NCI-H2227 (cell line): ENCODE measurements around the gene GLRX3.

Experiments used
- DNase-seq: peaks from one replicate; lab custom pipeline; 2025; ENCODE audit not compliant: unreplicated experiment; lab: John Stamatoyannopoulos, UW

The GLRX3 gene

GRCh38 chr10:130137659-130138478 is 1.7 kb downstream of the GLRX3 start:
- DNase-seq = no peak

DNA sequence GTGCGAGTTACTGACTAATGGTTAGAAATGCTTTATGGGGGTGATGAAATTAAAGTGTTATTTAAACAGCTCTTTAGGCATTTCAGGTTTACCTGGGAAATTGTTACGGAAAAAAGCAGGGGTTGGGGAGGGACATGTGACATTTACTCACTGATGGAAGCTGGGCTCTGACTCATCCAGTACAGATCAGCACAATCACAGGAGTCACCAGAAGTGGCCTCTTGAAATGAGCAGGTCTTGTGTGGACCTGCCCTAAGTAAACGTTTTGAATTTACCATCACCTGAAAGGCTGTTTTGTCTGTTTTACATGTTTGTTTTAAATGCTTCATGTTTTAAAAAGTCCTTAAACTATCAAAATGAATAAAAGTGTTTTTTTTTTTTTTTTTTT is 2.3 kb downstream of the GLRX3 start:
- no peak for DNase-seq

DNA sequence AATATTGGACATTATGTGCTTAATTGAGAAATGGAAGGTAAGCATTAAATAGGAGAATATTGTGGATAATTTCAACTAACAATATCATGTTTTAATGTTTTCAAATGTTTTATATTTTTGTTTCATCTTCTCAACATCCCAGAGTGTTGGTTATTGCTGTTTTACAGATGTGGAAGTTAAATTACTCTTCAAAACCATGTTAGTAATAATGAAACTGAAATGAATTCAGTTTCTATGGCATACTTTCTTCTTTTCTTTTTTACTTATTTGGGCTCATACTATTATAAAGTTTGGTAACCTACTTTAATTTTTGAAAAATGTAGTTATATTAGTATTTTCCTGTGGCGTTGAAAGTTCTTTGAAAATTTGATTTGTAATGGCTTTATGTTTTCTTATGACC is 4.2 kb downstream of the GLRX3 start:
- no peak for DNase-seq

- DNase-seq = no peak
These were observed 4.8 kb downstream of the GLRX3 start for GRCh38 chr10:130141038-130141437.

DNA sequence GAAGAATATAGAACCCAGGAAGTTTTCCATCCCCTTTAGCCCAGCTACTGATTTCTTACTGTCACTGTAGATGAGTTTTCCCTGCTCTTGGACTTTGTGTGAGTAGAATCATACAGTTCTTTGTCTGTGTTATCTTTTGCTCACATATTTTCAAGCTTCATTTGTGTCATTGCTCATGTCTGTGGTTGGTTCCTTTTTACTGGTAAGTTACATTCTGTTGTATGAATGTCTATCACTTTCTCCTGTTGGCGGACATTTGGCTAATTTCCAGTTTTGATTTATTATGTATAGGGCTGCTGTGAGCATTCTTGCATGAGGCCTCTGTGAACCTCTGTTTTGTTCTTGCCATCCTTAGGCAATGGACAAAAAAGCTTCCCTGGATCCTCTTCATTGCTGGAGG is 5.3 kb downstream of the GLRX3 start:
- no peak for DNase-seq

GRCh38 chr10:130141878-130142277 is 5.7 kb downstream of the GLRX3 start:
- no peak for DNase-seq

DNA sequence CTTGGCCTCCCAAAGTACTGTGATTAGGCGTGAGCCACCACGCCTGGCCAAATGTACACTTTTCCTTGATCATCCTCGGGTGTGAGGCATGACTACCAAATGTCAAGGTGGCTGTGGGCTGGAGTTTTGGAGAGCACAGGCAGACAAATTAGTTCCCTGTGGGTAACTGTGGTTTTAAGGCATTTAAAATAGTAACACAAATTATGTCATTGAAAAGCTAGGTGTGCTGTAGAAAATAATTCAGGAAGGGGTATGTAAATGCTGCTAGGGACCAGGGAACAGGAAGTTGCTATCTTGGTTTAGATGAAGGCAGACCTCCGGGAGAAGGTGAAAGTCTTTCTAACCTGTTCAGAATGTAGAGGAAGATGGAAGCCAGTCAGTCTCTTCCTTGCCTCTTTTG is 9.9 kb downstream of the GLRX3 start:
- no peak for DNase-seq

DNA sequence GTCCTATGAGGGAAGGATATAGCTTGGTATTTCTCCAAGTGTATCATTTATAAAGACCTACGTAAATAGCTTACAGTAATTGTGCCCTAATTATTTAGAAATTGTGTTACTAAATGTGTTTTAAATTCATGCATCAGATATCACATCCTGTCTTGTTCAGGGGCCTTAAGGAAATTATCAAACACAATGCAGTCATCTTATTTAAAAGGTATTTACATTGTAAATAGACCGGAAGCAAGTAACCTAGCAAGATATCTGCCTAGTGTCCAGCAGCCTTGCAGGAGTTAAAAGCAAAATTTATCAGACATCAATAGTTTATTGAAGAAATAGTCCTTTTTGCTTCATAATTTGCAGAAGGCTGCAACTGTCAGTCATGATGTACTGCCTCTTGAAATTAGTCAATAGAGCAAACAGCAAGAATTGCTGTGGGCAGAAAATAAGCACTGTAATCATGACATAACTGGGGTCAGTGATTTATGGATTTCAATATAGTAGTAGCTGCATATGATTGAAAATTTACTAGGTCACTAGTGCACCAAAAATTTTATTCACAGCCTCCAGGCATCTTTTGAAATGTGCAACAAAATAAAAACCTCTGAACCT is 23.1 kb downstream of the GLRX3 start:
- no peak for DNase-seq

- DNase-seq = no peak
These were observed 24.6 kb downstream of the GLRX3 start for GRCh38 chr10:130160775-130161174.

DNA sequence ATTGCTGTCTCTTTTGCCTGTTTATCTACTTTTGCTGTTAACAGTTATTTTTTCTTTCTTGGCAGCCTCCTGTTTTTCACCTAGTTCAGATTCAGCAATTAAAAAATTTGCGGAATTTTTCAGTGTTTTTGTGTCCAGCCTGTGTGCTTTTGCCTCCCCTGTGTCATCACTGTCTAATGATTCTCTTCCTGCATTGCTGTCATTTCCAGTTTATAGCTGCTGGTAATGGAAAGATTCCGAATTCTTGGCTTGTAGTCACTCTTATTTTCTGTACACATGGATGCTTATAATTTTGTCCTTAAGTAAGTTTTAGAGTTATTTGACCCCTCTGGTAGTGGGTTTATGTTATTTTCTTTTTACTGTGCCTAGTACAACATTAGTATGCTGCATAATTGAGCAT is 25.1 kb downstream of the GLRX3 start:
- no peak for DNase-seq

DNA sequence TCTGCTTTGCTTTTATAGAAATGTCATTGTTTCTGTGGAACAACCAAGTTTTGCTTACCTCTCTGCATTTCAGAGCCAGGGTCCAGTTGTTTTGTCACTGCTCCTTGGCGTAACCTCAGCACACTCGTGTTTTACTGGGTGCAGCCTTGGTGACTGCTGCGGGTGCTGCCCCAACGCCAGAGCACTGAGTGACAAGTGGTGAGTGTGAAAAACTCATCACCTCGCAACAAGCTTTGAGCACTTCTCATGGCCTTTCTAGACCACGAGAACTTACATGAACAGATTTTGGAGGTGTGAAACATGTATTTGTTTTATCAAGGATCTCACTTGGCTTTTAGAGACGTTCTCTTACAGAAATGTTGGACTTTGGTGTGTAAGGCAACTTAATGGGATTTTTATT is 31.0 kb downstream of the GLRX3 start:
- no peak for DNase-seq

DNA sequence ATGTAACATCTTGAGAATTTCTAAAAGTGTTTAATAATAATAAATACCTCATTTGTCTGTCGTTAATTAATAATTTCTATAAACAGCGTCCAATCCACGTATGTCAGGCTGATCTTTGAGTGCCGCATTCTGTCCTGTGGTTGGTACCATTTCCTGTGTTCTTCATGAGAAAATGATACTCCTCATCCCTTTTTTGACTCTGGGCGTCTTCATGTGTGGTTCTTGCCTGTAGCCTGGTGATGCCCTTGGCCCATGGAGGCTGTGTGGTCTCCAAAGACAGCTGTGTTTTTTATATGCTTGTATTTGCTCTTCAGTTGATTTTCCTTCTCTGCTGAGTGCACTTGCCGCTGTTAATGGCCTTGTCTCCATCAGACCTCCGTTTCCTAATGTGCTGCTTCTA is 31.5 kb downstream of the GLRX3 start:
- no peak for DNase-seq

- no peak for DNase-seq
These were observed 33.1 kb downstream of the GLRX3 start for GRCh38 chr10:130169136-130169859.

- DNase-seq = no peak
These were observed 35.0 kb downstream of the GLRX3 start for GRCh38 chr10:130171196-130171595.

- no peak for DNase-seq
These were observed 38.1 kb downstream of the GLRX3 start for GRCh38 chr10:130174328-130174727.

DNA sequence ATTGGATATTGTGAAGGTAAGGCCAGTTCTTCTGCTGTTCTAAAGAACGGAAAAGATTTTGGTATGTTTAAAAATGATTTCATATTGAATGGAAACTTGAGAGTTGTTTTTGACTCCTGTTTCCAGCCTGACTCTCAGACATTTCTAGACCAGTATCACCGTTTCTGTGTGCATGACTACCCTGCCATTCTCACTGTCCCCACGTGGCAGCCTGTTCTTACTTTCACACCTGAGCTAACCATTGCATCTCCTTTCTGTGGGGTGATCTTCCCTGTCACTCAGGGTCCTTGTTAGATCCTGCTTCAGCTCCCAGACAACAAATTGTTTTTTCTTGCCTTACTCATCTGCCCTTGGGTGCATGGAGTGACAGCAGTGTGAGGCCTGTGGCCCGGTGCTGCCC is 38.9 kb downstream of the GLRX3 start:
- no peak for DNase-seq

GRCh38 chr10:130177250-130177649 is 41.1 kb downstream of the GLRX3 start:
- DNase-seq = no peak

- DNase-seq = peak; percentile 54
These were observed 43.4 kb downstream of the GLRX3 start for GRCh38 chr10:130179640-130180039.

GRCh38 chr10:130180416-130180815 is 44.2 kb downstream of the GLRX3 start:
- no peak for DNase-seq

DNA sequence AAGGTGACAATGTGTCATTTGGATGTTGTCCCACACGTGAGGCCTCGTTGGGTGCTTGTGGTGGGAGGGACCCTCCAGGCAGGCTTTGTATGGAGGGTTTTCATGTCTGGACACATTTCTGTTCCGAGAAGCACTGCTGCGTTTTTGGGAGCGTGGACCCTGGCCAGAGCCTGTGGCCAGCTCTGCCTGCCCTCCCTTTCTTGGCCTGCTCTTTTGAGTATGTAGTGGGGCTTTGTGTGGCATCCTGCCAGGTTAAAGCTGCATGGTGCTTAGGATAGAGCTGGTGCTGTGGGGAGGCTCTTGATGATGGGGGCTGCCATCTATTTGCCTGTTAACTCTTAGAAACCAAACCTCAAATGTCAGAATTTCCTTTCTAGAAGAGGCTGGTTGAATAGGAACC is 45.7 kb downstream of the GLRX3 start:
- no peak for DNase-seq

- no peak for DNase-seq
These were observed 49.4 kb downstream of the GLRX3 start for GRCh38 chr10:130185591-130185990.
